ENCODE measurements around the gene KRT27. TPM values are rescaled to one million over a fixed set of nuclear protein-coding genes. Genes with fewer than 3 reads are reported as not detected.

KRT27 gene
- total and polyA plus RNA-seq, 4 donors, result 0.14 to 1.5 (median 0.55) TPM

- Histone ChIP-seq H3K27ac (ENCODE audit: low read depth in 1 of 2, low read length in 1 of 2) (no peak overlapping the region), H3K36me3 (ENCODE audit: control insufficient read depth in 4 of 4, insufficient read depth in 4 of 4, low read length in 4 of 4) (no peaks in the 10 kb centered on the region), H3K4me1 (ENCODE audit: control insufficient read depth in 5 of 5, insufficient read depth in 5 of 5, low read length in 5 of 5) (no peaks in the 10 kb centered on the region), H3K9me3 (ENCODE audit: control insufficient read depth in 4 of 4, insufficient read depth in 3 of 4, low read length in 3 of 4) (no peaks in the 10 kb centered on the region), H3K27me3 (ENCODE audit: control insufficient read depth in 3 of 3, insufficient read depth in 3 of 3, low read length in 2 of 3) (no peaks in the 10 kb centered on the region), H3K4me3 (no peak overlapping the region), H3K9ac (ENCODE audit: insufficient read depth in 1 of 2, low read length in 2 of 2) (no peak overlapping the region)
- TF ChIP-seq CTCF (IDR thresholded peaks at IDR 0.05; ENCODE audit: control extremely low read depth, extremely low read depth), result no peak
- peak in 2 of 3 donors; percentile 23 to 42 for DNase-seq
- ATAC-seq (ENCODE audit: insufficient read depth, low FRiP score), result no peak
- WGBS, 2 donors, result 64 to 79% methylated on average over 8 of the region's 8 CpGs
Measured at GRCh38 chr17:40727447-40728231, 54.7 kb downstream of the KRT27 start.

DNA sequence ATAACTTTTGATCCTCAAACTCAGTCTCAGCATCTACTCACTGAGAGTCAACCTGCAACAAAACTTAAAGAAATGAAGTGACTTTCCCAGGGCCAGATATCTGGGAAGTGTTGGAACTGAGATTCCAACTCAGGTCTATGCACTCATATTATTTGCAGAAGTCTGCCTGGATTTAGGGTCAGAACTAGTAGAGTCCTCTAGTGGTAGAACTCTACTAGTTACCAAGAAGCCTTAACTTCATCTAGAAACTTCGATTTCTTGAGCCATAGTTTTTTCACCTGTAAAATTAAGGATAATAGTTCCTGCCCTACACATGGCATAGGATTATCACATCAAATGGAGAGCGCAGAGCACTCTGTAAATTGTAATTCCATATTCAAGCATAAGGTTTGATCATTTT lies 55.4 kb downstream of the KRT27 start:
- H3K4me3 ChIP-seq, result no peak overlapping the region
- peak; percentile 9 for TF ChIP-seq CTCF (IDR thresholded peaks at IDR 0.05; ENCODE audit: control extremely low read depth, extremely low read depth)
- no peak overlapping the region for H3K27ac ChIP-seq (ENCODE audit: low read depth in 1 of 2, low read length in 1 of 2)
- no peaks in the 10 kb centered on the region for H3K27me3 ChIP-seq (ENCODE audit: control insufficient read depth in 3 of 3, insufficient read depth in 3 of 3, low read length in 2 of 3)
- ATAC-seq (ENCODE audit: insufficient read depth, low FRiP score) (no peak), DNase-seq (peak in 1 of 3 donors; percentile 14)
- no peak overlapping the region for H3K9ac ChIP-seq (ENCODE audit: insufficient read depth in 1 of 2, low read length in 2 of 2)
- no peaks in the 10 kb centered on the region for H3K4me1 ChIP-seq (ENCODE audit: control insufficient read depth in 5 of 5, insufficient read depth in 5 of 5, low read length in 5 of 5)
- H3K36me3 ChIP-seq (ENCODE audit: control insufficient read depth in 4 of 4, insufficient read depth in 4 of 4, low read length in 4 of 4), result no peaks in the 10 kb centered on the region
- 66 to 84% methylated on average over 2 of the region's 2 CpGs for WGBS, 2 donors
- H3K9me3 ChIP-seq (ENCODE audit: control insufficient read depth in 4 of 4, insufficient read depth in 3 of 4, low read length in 3 of 4), result no peaks in the 10 kb centered on the region

Other genes with a start within 250 kb of the KRT27 start
- gene CCR7, start 217.1 kb downstream of the KRT27 start, total RNA-seq, result 1 to 10 TPM; 1.8 to 4.0 TPM
- gene CCR7, start 217.1 kb downstream of the KRT27 start, polyA plus RNA-seq, result 1 to 10 TPM; 2.1 to 5.9 TPM
- gene SMARCE1, start 134.7 kb downstream of the KRT27 start, total RNA-seq, result 100 to 1,000 TPM in 1 of 2 donors, 10 to 100 TPM in 1; 76.4 to 137 TPM
- gene SMARCE1, start 134.7 kb downstream of the KRT27 start, polyA plus RNA-seq, result 10 to 100 TPM; 55.2 to 58.1 TPM
- gene KRT222, start 117.4 kb downstream of the KRT27 start, total RNA-seq, result under 1 TPM in 1 of 2 donors, not detected in 1; 0.18 TPM
- under 1 TPM; 0.10 to 0.26 TPM for gene KRT222, start 117.4 kb downstream of the KRT27 start, polyA plus RNA-seq
- not detected for gene KRT24, start 78.8 kb downstream of the KRT27 start, total RNA-seq
- gene KRT24, start 78.8 kb downstream of the KRT27 start, polyA plus RNA-seq, result under 1 TPM; 0.05 to 0.08 TPM
- gene KRT25, start 27.2 kb downstream of the KRT27 start, total RNA-seq, result not detected
- not detected for gene KRT25, start 27.2 kb downstream of the KRT27 start, polyA plus RNA-seq
- gene KRT26, start 10.3 kb downstream of the KRT27 start, total RNA-seq, result not detected
- gene KRT26, start 10.3 kb downstream of the KRT27 start, polyA plus RNA-seq, result not detected
- gene KRT28, start 17.4 kb upstream of the KRT27 start, total RNA-seq, result not detected
- gene KRT28, start 17.4 kb upstream of the KRT27 start, polyA plus RNA-seq, result not detected
- gene KRT10, start 40.1 kb upstream of the KRT27 start, total RNA-seq, result 10 to 100 TPM in 1 of 2 donors, 1 to 10 TPM in 1; 4.6 to 34.7 TPM
- gene KRT10, start 40.1 kb upstream of the KRT27 start, polyA plus RNA-seq, result 10 to 100 TPM; 21.0 to 60.6 TPM
- not detected for gene KRT12, start 84.7 kb upstream of the KRT27 start, total RNA-seq
- not detected for gene KRT12, start 84.7 kb upstream of the KRT27 start, polyA plus RNA-seq
- gene KRT20, start 102.7 kb upstream of the KRT27 start, total RNA-seq, result under 1 TPM in 1 of 2 donors, not detected in 1; 0.31 TPM
- gene KRT20, start 102.7 kb upstream of the KRT27 start, polyA plus RNA-seq, result under 1 TPM in 1 of 2 donors, not detected in 1; 0.24 TPM
- 1 to 10 TPM; 1.3 to 2.0 TPM for gene KRT23, start 155.1 kb upstream of the KRT27 start, total RNA-seq
- gene KRT23, start 155.1 kb upstream of the KRT27 start, polyA plus RNA-seq, result 1 to 10 TPM; 1.9 to 9.4 TPM
- gene KRT39, start 184.4 kb upstream of the KRT27 start, total RNA-seq, result not detected
- not detected for gene KRT39, start 184.4 kb upstream of the KRT27 start, polyA plus RNA-seq
- not detected for gene KRT40, start 201.8 kb upstream of the KRT27 start, total RNA-seq
- under 1 TPM; 0.09 to 0.31 TPM for gene KRT40, start 201.8 kb upstream of the KRT27 start, polyA plus RNA-seq
- gene KRTAP3-3, start 211.6 kb upstream of the KRT27 start, total RNA-seq, result not detected
- not detected for gene KRTAP3-3, start 211.6 kb upstream of the KRT27 start, polyA plus RNA-seq
- gene KRTAP3-2, start 217.4 kb upstream of the KRT27 start, total RNA-seq, result not detected
- gene KRTAP3-2, start 217.4 kb upstream of the KRT27 start, polyA plus RNA-seq, result under 1 TPM in 1 of 2 donors, not detected in 1; 0.94 TPM
- not detected for gene KRTAP3-1, start 226.6 kb upstream of the KRT27 start, total RNA-seq
- not detected for gene KRTAP3-1, start 226.6 kb upstream of the KRT27 start, polyA plus RNA-seq
- not detected for gene KRTAP1-5, start 244.7 kb upstream of the KRT27 start, total RNA-seq
- not detected for gene KRTAP1-5, start 244.7 kb upstream of the KRT27 start, polyA plus RNA-seq
- not detected for gene KRTAP1-4, start 247.6 kb upstream of the KRT27 start, total RNA-seq
- not detected for gene KRTAP1-4, start 247.6 kb upstream of the KRT27 start, polyA plus RNA-seq